Activated T-cell treated with anti-CD3 and anti-CD28 coated beads for 1 hour (primary cell): Measurements from ENCODE around the gene DNM3.
"Not testable (repeated sequence)": the region's sequence is repeated elsewhere in the genome, so short reads cannot be mapped to it uniquely, and the experiment has no call there.

Source experiments
- DNase-seq: peaks from one replicate; pipeline ENCODE4 v3.0.0-alpha.2; 2020; ENCODE audit warnings: low read depth

DNM3 gene

GRCh38 chr1:172024944-172025738 is 183.8 kb downstream of the DNM3 start:
- not testable (repeated sequence) for DNase-seq

GRCh38 chr1:172040466-172040865 is 199.2 kb downstream of the DNM3 start:
- DNase-seq, result no peak

DNA sequence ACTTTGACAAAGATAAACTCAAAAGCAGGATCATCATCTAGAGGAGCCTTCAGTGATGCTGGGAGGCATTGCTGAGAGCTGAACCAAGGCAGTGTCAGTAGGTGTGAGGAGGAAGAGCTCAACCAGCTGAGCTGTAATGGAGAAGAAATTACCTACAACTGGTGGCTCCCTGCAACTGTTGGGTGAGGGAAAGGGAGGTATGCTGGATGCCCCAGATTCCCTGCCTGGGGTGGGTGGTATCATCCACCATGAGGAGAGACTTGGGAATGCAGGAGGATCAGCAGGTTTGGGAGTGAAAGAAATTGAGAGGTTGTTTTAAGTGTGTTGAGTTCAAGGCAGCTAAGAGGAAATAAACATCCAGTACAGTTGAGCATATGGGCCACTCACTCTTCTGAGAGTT is 199.8 kb downstream of the DNM3 start:
- no peak for DNase-seq

- no peak for DNase-seq
Measured at GRCh38 chr1:172041742-172042141, 200.4 kb downstream of the DNM3 start.

DNA sequence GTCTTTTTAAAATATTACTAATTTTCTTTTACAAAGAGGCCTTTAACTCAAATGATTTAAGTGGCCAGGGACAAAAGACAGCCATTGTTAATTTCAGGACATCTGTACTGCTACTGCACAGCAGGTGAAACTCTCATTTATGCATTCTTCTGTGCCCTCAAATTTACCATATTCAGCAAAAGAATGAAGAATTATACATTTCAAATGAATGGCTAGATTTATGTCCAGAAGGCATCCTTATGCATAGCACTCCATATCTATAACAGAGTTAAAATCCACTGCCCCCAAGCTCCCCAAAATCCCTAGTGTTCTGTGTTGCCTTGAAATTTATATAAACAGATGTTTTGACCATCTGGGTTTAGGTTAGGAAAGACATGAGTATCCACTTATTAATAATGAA is 202.6 kb downstream of the DNM3 start:
- no peak for DNase-seq

DNA sequence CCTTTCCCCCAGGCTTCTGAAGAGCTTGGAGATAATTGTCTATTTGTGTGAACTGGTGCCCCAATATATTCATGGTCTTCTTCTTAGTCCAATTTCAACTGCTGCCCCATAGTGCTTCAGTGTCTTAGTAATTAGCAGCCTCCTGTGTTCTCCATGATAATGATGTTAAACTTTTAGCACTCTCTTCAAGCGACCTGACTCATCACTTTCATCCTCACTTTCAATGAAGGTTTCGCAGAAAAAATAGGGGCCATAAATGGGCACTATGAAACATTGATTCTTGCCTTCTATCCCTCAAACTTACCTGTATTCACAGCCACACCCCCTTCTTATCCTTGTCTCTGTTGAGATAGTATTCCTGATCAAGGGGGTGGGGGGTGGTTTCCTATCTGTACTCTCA is 210.6 kb downstream of the DNM3 start:
- no peak for DNase-seq

GRCh38 chr1:172054172-172054571 is 212.9 kb downstream of the DNM3 start:
- DNase-seq, result no peak

DNA sequence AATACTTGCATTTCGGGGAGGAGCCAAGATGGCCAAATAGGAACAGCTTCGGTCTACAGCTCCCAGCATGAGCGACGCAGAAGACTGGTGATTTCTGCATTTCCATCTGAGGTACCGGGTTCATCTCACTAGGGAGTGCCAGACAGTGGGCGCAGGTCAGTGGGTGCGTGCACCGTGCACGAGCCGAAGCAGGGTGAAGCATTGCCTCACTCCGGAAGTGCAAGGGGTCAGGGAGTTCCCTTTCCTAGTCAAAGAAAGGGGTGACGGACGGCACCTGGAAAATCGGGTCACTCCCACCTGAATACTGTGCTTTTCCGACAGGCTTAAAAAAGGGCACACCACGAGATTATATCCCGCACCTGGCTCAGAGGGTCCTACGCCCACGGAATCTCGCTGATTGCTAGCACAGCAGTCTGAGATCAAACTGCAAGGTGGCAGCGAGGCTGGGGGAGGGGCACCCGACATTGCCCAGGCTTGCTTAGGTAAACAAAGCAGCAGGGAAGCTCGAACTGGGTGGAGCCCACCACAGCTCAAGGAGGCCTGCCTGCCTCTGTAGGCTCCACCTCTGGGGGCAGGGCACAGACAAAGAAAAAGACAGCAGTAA is 214.6 kb downstream of the DNM3 start:
- not testable (repeated sequence) for DNase-seq

DNA sequence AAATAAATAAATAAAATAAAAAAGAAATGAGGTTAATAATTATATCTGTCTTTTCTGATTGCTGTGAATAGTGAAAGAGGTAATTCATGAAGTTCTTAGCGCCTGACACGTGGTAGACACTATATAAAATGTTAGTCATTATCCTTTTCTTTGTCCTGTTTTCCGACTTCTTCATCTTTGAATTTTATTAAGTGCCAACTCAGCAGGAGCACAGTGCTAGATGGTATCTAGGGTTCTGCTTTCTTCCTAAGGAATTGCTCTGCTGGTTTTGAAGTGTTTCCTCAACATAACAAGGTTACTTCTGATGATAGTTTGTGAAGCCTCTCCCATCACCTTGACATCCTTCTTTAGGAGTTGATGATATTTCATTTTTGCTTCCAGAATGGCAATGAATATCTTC is 227.0 kb downstream of the DNM3 start:
- DNase-seq, result no peak

DNA sequence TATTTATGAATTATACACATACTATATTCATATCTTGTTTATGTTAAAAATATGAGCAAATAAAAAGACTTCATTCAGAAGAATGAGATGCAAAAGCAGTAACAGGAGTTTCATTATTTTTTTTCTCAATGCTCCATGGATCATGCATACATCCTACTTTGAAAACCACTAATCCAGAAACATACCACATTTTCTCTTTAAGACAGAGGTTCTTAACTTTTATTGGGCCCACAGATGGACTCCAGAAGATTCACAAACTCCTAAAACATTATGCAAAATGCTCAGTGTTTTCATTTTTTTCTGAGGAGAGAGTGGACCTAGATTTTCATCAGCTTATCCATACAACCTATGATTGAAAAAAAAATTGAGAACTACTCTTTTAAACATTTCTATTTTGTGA is 227.8 kb downstream of the DNM3 start:
- no peak for DNase-seq

DNA sequence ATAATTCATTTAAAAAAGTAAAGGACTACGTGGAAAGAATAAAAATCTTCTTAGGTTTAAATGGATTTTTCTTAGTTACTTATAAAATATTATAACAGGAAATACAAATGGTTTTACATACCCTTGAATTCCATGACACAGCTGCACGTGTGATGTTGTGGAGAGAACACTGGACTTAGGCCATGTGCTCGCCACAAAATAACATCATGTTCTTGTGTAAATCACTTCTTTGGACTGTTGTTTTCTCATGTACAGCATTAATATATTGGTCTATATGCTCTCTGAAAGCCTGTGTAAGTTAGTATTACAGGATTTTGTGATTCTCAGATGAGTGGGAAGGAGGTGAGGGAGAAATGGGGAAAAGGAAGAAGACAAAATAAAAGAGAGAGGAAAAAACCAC is 228.2 kb downstream of the DNM3 start:
- no peak for DNase-seq

DNA sequence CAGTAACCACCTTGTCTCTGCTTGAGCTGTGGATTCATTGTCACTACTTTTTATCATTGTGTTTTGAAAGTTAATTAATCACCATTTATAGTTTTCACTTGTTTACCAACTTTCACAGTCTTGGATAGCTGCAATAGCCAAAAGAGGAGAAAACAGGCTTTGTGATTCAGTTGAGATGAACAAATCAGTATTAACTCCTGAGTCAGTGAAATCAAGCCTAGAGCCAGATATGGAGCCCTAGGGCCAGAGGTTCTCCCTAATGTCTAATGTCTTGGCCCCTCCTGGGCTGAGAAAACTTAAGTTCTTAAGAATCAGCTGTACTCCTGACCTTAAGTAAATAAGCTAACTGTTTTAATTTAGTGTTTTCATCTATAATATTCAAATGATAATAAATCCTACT is 228.8 kb downstream of the DNM3 start:
- no peak for DNase-seq

- no peak for DNase-seq
Measured at GRCh38 chr1:172071746-172072145, 230.4 kb downstream of the DNM3 start.

- DNase-seq, result not testable (repeated sequence)
Measured at GRCh38 chr1:172079859-172080258, 238.6 kb downstream of the DNM3 start.

DNA sequence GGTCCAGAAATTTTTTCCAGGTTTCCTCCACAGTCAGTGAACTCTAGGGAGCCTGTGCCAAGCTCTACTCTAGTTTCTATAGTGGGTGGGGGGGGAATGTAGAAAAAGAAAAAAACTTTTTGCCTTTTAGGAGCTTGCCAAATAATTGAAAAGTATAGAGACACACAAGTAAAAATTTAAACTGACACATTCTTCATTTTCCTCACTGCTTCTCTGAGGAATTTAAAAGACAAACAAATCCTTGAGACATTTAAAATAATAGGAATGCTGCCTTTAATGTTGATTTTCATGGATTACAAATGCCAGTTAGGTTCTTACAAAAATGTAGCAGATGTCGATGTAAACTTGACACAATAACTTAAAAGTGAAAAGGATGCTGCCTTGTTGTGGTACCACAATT is 241.9 kb downstream of the DNM3 start:
- DNase-seq, result no peak

GRCh38 chr1:172084876-172085275 is 243.6 kb downstream of the DNM3 start:
- no peak for DNase-seq

DNA sequence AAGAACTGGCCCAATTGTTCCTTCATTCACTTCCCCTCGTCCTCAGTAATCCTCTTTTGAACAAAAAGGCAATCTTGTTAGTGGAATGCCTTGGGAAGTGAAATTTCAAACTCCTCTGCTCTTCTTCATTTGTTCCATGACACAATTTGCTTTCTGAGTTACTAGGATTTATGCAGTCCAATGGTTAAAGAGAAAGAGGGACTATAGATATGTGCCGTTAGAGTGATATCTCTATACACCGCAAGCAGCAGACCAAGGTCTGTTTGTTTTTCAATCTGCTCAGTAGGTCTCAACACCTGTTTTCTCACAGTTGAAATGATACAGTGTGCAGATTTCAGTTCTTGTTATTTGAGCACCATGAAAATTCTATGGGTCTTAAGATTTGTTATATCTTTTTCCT is 244.0 kb downstream of the DNM3 start:
- DNase-seq, result no peak

GRCh38 chr1:172086137-172086536 is 244.8 kb downstream of the DNM3 start:
- no peak for DNase-seq

DNA sequence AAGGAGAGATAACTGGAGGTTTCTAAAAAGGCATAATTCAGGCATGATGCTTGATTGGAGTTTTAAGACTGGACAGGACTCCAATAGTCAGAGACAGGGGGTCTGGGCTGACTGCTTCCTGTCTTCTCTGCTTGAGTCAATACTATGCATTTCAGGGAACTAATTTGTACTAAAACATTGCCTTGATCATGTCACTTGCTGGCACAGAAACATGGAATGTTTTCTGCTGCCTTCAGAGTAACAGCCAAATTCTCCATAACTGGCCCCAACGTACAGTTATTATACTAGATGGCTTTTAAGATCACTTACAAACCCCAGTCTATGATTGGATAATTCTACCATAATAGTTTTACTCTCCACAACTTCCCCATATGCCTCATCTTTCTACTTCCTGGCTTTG is 247.0 kb downstream of the DNM3 start:
- no peak for DNase-seq

- peak; percentile 50 for DNase-seq
Measured at GRCh38 chr1:172089768-172090510, 248.6 kb downstream of the DNM3 start.

DNA sequence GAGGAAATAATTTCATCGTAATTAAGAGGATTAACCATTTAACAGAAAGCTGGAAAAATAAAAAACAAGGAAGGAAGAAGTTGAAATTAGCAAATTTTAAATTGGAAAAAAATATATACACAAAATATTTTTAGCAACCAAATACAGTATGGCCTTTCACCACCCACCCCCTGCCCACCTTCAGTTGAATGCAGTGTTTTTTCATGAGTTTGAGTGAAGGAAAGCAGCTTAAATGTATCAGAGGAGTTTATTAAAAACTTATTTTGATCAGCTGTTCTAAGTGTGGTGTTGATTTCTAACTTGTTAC is 249.2 kb downstream of the DNM3 start:
- no peak for DNase-seq

- DNase-seq, result no peak
Measured at GRCh38 chr1:172095846-172096245, 254.5 kb downstream of the DNM3 start.

DNA sequence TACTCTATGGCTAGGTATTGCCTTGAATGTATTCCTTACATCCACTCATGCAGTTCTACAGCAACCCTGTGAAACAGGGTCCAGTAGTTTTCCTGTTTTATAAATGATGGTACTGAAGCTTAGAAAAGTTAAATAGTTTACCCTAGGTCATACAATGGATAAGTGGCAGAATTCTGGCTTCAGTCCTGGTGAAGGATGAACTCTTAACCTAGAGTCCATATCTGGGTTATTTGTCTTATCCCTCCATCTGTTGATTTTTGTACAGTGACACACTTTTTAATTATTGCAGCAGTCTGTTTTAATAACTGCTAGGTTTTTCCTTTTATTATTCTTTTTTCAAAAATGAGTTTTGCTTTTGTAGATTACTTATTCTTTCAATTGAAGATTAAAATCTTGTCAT is 263.9 kb downstream of the DNM3 start:
- no peak for DNase-seq
